SK-N-SH (cell line): ENCODE results near the gene SSTR1. TPM values are rescaled to one million over a fixed set of nuclear protein-coding genes. Genes with fewer than 3 reads are reported as not detected.

ENCODE experiments used
- CTCF ChIA-PET: fragments of 300-600, 350-600 bp; formaldehyde crosslinking; extraction: SDS; loops from one replicate; lab custom pipeline; 2021; lab: Yijun Ruan, JAX
- POLR2A ChIA-PET: fragments of 350-600 bp; sonication (Branson Sonifier 250); formaldehyde crosslinking; extraction: SDS; loops from one replicate; lab custom pipeline; 2020; ENCODE audit warnings: antibody characterized with exemption, inconsistent platforms; lab: Yijun Ruan, JAX
- DNase-seq: peaks from one replicate; pipeline ENCODE4 v3.0.0; 2012
- H2AFZ ChIP-seq: fragments of 200-600 bp; sonication (generic); 2 replicates; pipeline ENCODE4 v1.8.1; 2016; ENCODE audit warnings: antibody characterized with exemption, mild to moderate bottlenecking, low read depth
- H3F3A ChIP-seq: fragments of 200-600 bp; sonication (generic); replicated peaks from 2 replicates; pipeline ENCODE3; 2016; ENCODE audit warnings: antibody characterized with exemption, mild to moderate bottlenecking; ENCODE audit not compliant: insufficient read depth
- H3K27ac ChIP-seq, 2 experiments: fragments of 200-500 bp in 1 of 2; fragments of 200-600 bp in 1 of 2; sonication (Bioruptor generic) in 1 of 2; sonication (generic), shearing (Covaris generic) in 1 of 2; 2 replicates each; pipeline versions ENCODE4 v1.5.1 to v1.6.1; 2014 to 2016; ENCODE audit warnings: low read depth in 2 of 2, inconsistent platforms in 1 of 2, low read length in 1 of 2, mild to moderate bottlenecking in 1 of 2, mixed read lengths in 1 of 2
- H3K27me3 ChIP-seq: fragments of 200-600 bp; sonication (generic), shearing (Covaris generic); 2 replicates; pipeline ENCODE4 v1.6.1; 2016; ENCODE audit warnings: mixed run types; ENCODE audit not compliant: insufficient read depth
- H3K36me3 ChIP-seq, 2 experiments: fragments of 200-500 bp in 1 of 2; fragments of 200-600 bp in 1 of 2; sonication (Bioruptor generic) in 1 of 2; sonication (generic) in 1 of 2; replicated peaks in 1 of 2; 2 replicates each; pipeline versions ENCODE3 to v1.5.1; 2014 to 2016; ENCODE audit warnings: low read length in 1 of 2, mild to moderate bottlenecking in 1 of 2; ENCODE audit not compliant: insufficient read depth in 2 of 2, control insufficient read depth in 1 of 2
- H3K4me1 ChIP-seq, 2 experiments: fragments of 200-500 bp in 1 of 2; fragments of 200-600 bp in 1 of 2; sonication (Bioruptor generic) in 1 of 2; sonication (generic), shearing (Covaris generic) in 1 of 2; 2 replicates each; pipeline versions ENCODE4 v1.5.1 to v1.6.1; 2014 to 2016; ENCODE audit warnings: low read depth in 1 of 2, low read length in 1 of 2, mixed run types in 1 of 2; ENCODE audit not compliant: insufficient read depth in 2 of 2, control insufficient read depth in 1 of 2
- H3K4me2 ChIP-seq: fragments of 200-600 bp; sonication (generic), shearing (Covaris generic); 2 replicates; pipeline ENCODE4 v1.6.1; 2017; ENCODE audit warnings: mixed run types
- H3K4me3 ChIP-seq, 2 experiments: fragments of 200-500 bp in 1 of 2; fragments of 200-600 bp in 1 of 2; sonication (Bioruptor generic) in 1 of 2; sonication (generic), shearing (Covaris generic) in 1 of 2; 2 replicates each; pipeline versions ENCODE4 v1.5.1 to v1.8.1; 2014 to 2016; ENCODE audit warnings: low read depth in 2 of 2, inconsistent platforms in 1 of 2, low read length in 1 of 2, mild to moderate bottlenecking in 1 of 2, mixed read lengths in 1 of 2, moderate library complexity in 1 of 2
- H3K79me2 ChIP-seq: fragments of 200-600 bp; sonication (generic); 2 replicates; pipeline ENCODE4 v1.8.1; 2017; ENCODE audit warnings: mild to moderate bottlenecking; ENCODE audit not compliant: insufficient read depth
- H3K9ac ChIP-seq: fragments of 200-600 bp; sonication (generic); 2 replicates; pipeline ENCODE4 v1.6.1; 2017; ENCODE audit warnings: mixed run types
- H3K9me2 ChIP-seq: fragments of 200-600 bp; sonication (generic); 2 replicates; pipeline ENCODE4 v1.6.1; 2017; ENCODE audit warnings: mixed run types
- H3K9me3 ChIP-seq: fragments of 200-600 bp; sonication (generic); 2 replicates; pipeline ENCODE4 v1.6.1; 2017; ENCODE audit warnings: mixed run types, mild to moderate bottlenecking, moderate library complexity
- H4K20me1 ChIP-seq: fragments of 200-600 bp; sonication (generic); 2 replicates; pipeline ENCODE4 v1.6.1; 2017; ENCODE audit warnings: mild to moderate bottlenecking, mixed run types; ENCODE audit not compliant: insufficient read depth
- CHD2 ChIP-seq: fragments of 150-350 bp; IDR thresholded peaks from 2 replicates; pipeline ENCODE4 v1.6.1; 2018; ENCODE audit warnings: low read length; ENCODE audit not compliant: partially characterized antibody
- CTCF ChIP-seq: fragments of 200-600 bp; sonication (generic); IDR thresholded peaks from 2 replicates; pipeline ENCODE4 v1.6.1; 2017; ENCODE audit warnings: antibody characterized with exemption, mild to moderate bottlenecking, moderate library complexity
- ELF1 ChIP-seq: IDR thresholded peaks from 2 replicates; pipeline ENCODE4 v1.4.0; 2012
- EP300 ChIP-seq, 2 experiments: IDR thresholded peaks; 2 replicates each; pipeline versions ENCODE4 v1.4.0 to v1.6.1; 2012; ENCODE audit warnings: borderline replicate concordance in 1 of 2, low read depth in 1 of 2, low read length in 1 of 2
- FOSL2 ChIP-seq: IDR thresholded peaks from 2 replicates; pipeline ENCODE4 v1.4.0; 2012; ENCODE audit warnings: low read depth, mild to moderate bottlenecking, moderate library complexity, borderline replicate concordance
- FOXJ3 ChIP-seq: sonication (generic); formaldehyde crosslinking; IDR thresholded peaks from 2 replicates; pipeline ENCODE4 v1.5.1; 2020; ENCODE audit warnings: mild to moderate bottlenecking, missing genetic modification reagents
- GABPA ChIP-seq: IDR thresholded peaks from 2 replicates; pipeline ENCODE4 v1.4.0; 2012; ENCODE audit warnings: low read depth, mild to moderate bottlenecking
- GATA2 ChIP-seq: sonication (generic); formaldehyde crosslinking; IDR thresholded peaks from 2 replicates; pipeline ENCODE4 v1.5.0; 2020; ENCODE audit warnings: mild to moderate bottlenecking, missing genetic modification reagents
- JUND ChIP-seq: IDR thresholded peaks from 2 replicates; pipeline ENCODE4 v1.4.0; 2012
- MEF2A ChIP-seq: IDR thresholded peaks from 2 replicates; pipeline ENCODE4 v1.4.0; 2012; ENCODE audit warnings: low read depth, borderline replicate concordance
- PBX3 ChIP-seq: IDR thresholded peaks from 2 replicates; pipeline ENCODE4; 2012
- RAD21 ChIP-seq: IDR thresholded peaks from 2 replicates; pipeline ENCODE4 v1.6.1; 2012; ENCODE audit warnings: mild to moderate bottlenecking, low read length
- RCOR1 ChIP-seq: fragments of 150-350 bp; IDR thresholded peaks from 2 replicates; pipeline ENCODE4 v1.6.1; 2017; ENCODE audit warnings: antibody characterized with exemption, low read length
- RFX5 ChIP-seq: IDR thresholded peaks from 2 replicates; pipeline ENCODE4 v1.6.1; 2012; ENCODE audit warnings: mild to moderate bottlenecking, improper control_type of control experiment, low read length
- RXRA ChIP-seq: IDR thresholded peaks from 2 replicates; pipeline ENCODE4 v1.4.0; 2012; ENCODE audit warnings: low read depth, mild to moderate bottlenecking, borderline replicate concordance
- TAF1 ChIP-seq: IDR thresholded peaks from 2 replicates; pipeline ENCODE4 v1.6.1; 2012; ENCODE audit warnings: low read depth, mild to moderate bottlenecking, low read length, moderate library complexity, borderline replicate concordance
- TCF12 ChIP-seq: IDR thresholded peaks from 2 replicates; pipeline ENCODE4 v1.4.0; 2012
- USF2 ChIP-seq: fragments of 150-350 bp; IDR thresholded peaks from 2 replicates; pipeline ENCODE4 v1.6.1; 2017; ENCODE audit warnings: antibody characterized with exemption, low read length, low read depth, borderline replicate concordance
- ZBTB33 ChIP-seq: IDR thresholded peaks from 2 replicates; pipeline ENCODE4 v1.4.0; 2012; ENCODE audit warnings: low read depth, borderline replicate concordance
- WGBS: methylation state at CpG from one replicate; pipeline ENCODE4 v1.1.6; 2017; ENCODE audit warnings: low lambda C conversion rate; 5-methylcytosine and 5-hydroxymethylcytosine counted together
- polyA plus RNA-seq, 3 experiments: library from polyadenylated mRNA; depleted of rRNA; stranded (reverse); fragments of >200 nt; gene quantifications; 2 replicates each; pipeline ENCODE4 v1.2.3, GENCODE V29; 2012
- TF ChIP-seq, protein P1 (sequence below): IDR thresholded peaks from 2 replicates; pipeline ENCODE4 v1.4.0; 2012; ENCODE audit warnings: low read depth, borderline replicate concordance
- TF ChIP-seq, protein P2 (sequence below): fragments of 150-350 bp; IDR thresholded peaks from 2 replicates; pipeline ENCODE4 v1.6.1; 2016; ENCODE audit warnings: mild to moderate bottlenecking, low read depth, low read length

Gene SSTR1
- polyA plus RNA-seq, 1 of the 3 experiments (the other 2 are of a cell fraction): 0.08 TPM

DNA sequence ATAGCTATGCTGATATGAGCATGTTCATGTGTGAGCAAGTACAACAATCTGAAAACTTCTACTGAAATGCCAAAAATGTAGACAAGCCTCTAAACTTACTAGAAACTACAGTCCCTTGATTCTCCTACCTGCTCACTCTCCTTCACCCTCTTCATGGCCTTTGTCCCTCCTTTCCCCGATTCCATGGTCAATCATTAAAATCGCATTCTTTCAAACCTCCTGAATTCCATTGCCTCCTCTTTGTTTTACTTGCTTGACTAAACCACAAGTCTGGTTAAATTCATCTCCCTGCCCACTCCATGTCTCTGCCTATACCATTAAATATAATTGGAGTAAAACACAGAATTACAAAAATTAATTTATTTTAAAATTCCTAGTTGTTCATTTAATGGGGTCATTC is 33.0 kb upstream of the SSTR1 start:
- H3K79me2 ChIP-seq: no peaks in the 10 kb centered on the region
- TF ChIP-seq, protein P1, sequence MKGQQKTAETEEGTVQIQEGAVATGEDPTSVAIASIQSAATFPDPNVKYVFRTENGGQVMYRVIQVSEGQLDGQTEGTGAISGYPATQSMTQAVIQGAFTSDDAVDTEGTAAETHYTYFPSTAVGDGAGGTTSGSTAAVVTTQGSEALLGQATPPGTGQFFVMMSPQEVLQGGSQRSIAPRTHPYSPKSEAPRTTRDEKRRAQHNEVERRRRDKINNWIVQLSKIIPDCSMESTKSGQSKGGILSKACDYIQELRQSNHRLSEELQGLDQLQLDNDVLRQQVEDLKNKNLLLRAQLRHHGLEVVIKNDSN: no peak
- TF ChIP-seq CHD2 (no peak), JUND (no peak), RXRA (no peak), TAF1 (no peak), GATA2 (CRISPR knock-in tag) (no peak), EP300 (IDR thresholded peaks at IDR 0.05; ENCODE audit: borderline replicate concordance in 1 of 2, low read depth in 1 of 2, low read length in 1 of 2) (no peak), PBX3 (no peak), MEF2A (no peak), RFX5 (no peak), FOXJ3 (CRISPR knock-in tag) (no peak)
- TF ChIP-seq, protein P2, sequence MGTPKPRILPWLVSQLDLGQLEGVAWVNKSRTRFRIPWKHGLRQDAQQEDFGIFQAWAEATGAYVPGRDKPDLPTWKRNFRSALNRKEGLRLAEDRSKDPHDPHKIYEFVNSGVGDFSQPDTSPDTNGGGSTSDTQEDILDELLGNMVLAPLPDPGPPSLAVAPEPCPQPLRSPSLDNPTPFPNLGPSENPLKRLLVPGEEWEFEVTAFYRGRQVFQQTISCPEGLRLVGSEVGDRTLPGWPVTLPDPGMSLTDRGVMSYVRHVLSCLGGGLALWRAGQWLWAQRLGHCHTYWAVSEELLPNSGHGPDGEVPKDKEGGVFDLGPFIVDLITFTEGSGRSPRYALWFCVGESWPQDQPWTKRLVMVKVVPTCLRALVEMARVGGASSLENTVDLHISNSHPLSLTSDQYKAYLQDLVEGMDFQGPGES: no peak
- H2AFZ ChIP-seq: no peak overlapping the region
- WGBS: 13% methylated on average over 2 of the region's 2 CpGs
- no peak overlapping the region for H3K4me3 ChIP-seq
- ChIA-PET CTCF (interaction anchor here (2.1 kb wide), 1 partner anchor 23 kb away, joined by 5 read pairs; no protein-coding TSS in a partner anchor), POLR2A (no interaction called here)
- H3K4me2 ChIP-seq: no peak overlapping the region
- H3K9me3 ChIP-seq: no peaks in the 10 kb centered on the region
- no peaks in the 10 kb centered on the region for H3K9me2 ChIP-seq
- H3K27me3 ChIP-seq: no peaks in the 10 kb centered on the region
- H4K20me1 ChIP-seq: no peaks in the 10 kb centered on the region
- no peaks in the 10 kb centered on the region for H3K4me1 ChIP-seq
- no peak overlapping the region for H3K27ac ChIP-seq
- no peak overlapping the region for H3K9ac ChIP-seq
- no peak for DNase-seq
- no peaks in the 10 kb centered on the region for H3F3A ChIP-seq
- no peaks in the 10 kb centered on the region for H3K36me3 ChIP-seq

DNA sequence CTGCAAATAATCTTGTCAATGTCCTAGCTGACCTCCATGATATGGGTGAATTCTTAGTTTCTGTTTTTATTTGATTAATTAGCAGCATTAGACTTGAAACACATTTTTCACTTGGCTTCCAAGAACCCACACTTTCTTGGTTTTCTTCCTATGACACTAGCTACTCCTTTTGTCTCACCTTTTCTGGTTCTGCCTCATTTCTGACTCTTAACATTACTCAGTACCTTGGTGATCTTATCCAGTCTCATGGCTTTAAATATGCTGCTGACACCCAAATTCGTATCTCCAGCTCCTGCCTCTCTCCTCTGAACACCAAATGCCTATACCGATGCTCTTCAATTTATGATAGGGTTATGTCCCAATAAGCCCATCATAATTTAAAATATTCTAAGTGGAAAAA is 32.0 kb upstream of the SSTR1 start:
- CTCF ChIA-PET: interaction anchor here (2.1 kb wide), 1 partner anchor 22 kb away, joined by 5 read pairs; no protein-coding TSS in a partner anchor
- POLR2A ChIA-PET: no interaction called here
- 11% methylated on average over 2 of the region's 2 CpGs for WGBS
- DNase-seq: no peak
- no peaks in the 10 kb centered on the region for H3K4me1 ChIP-seq
- H2AFZ ChIP-seq: no peak overlapping the region
- H3K4me2 ChIP-seq: no peak overlapping the region
- no peaks in the 10 kb centered on the region for H3K79me2 ChIP-seq
- H4K20me1 ChIP-seq: no peaks in the 10 kb centered on the region
- H3K27me3 ChIP-seq: no peaks in the 10 kb centered on the region
- H3K27ac ChIP-seq: no peak overlapping the region
- H3K9me2 ChIP-seq: no peaks in the 10 kb centered on the region
- H3K9me3 ChIP-seq: no peaks in the 10 kb centered on the region
- no peaks in the 10 kb centered on the region for H3K36me3 ChIP-seq
- H3F3A ChIP-seq: no peaks in the 10 kb centered on the region
- no peak overlapping the region for H3K9ac ChIP-seq
- no peak overlapping the region for H3K4me3 ChIP-seq
- TF ChIP-seq FOSL2 (no peak), RCOR1 (no peak), GABPA (no peak), ELF1 (no peak), RAD21 (no peak), MEF2A (no peak), CTCF (no peak), USF2 (no peak), ZBTB33 (no peak), TCF12 (no peak), RFX5 (no peak), GATA2 (CRISPR knock-in tag) (no peak)
- TF ChIP-seq, protein P1: no peak
